ENCODE data around the gene AGPS. TPM values are rescaled to one million over a fixed set of nuclear protein-coding genes. Genes with fewer than 3 reads are reported as not detected.

Gene AGPS
- total and polyA plus RNA-seq, 10 of the 15 experiments (the other 5 are each of a cell fraction or from before 2014, with no cell fraction given): 7.9 to 54.2 (median 38.7) TPM

GRCh38 chr2:177552422-177553175 is 160.0 kb downstream of the AGPS start (continued):
- TF ChIP-seq ZBTB33 (IDR thresholded peaks at IDR 0.05) (no peak), MYC (IDR thresholded peaks at IDR 0.05; ENCODE audit: insufficient read depth, insufficient read length, insufficient replicate concordance, low read length, severe bottlenecking) (no peak), NKRF (conservative IDR thresholded peaks at IDR 0.05) (peak; percentile 80), CREM (IDR thresholded peaks at IDR 0.05; ENCODE audit: low read depth) (peak; percentile 77; the same call in 1 of the 2 replicates), GABPA (IDR thresholded peaks at IDR 0.05; ENCODE audit: low read depth) (peak; percentile 89), NR2C2 (IDR thresholded peaks at IDR 0.05; ENCODE audit: borderline replicate concordance, control insufficient read depth, insufficient read length, low read depth) (no peak), CREB1 (IDR thresholded peaks at IDR 0.05; ENCODE audit: low read depth) (peak; percentile 76), YBX1 (IDR thresholded peaks at IDR 0.05) (no peak), ETV6 (conservative IDR thresholded peaks at IDR 0.05 in 1 of 2, IDR thresholded peaks at IDR 0.05 in 1 of 2; ENCODE audit: borderline replicate concordance in 1 of 2, low read depth in 1 of 2) (peak in 1 of 2 experiments; percentile 44; a peak in 1 of 4 replicates), TAF1 (IDR thresholded peaks at IDR 0.05; ENCODE audit: borderline replicate concordance, low read depth, low read length) (peak; percentile 29; the same call in 1 of the 2 replicates), CHD1 (IDR thresholded peaks at IDR 0.05; ENCODE audit: low read depth, low read length) (no peak), CHD2 (IDR thresholded peaks at IDR 0.05; ENCODE audit: borderline replicate concordance, low read depth, low read length) (0 out of 2 replicates have a peak, but pooled peaks have one; percentile 60), NR2C1 (IDR thresholded peaks at IDR 0.05) (peak; percentile 90), PRDM15 (CRISPR knock-in tag; IDR thresholded peaks at IDR 0.05) (no peak), MTA3 (IDR thresholded peaks at IDR 0.05; ENCODE audit: borderline replicate concordance, low read length) (no peak), KAT2A (conservative IDR thresholded peaks at IDR 0.05; ENCODE audit: control insufficient read depth, low read depth, low read length) (no peak), WRNIP1 (IDR thresholded peaks at IDR 0.05; ENCODE audit: borderline replicate concordance, low read depth, low read length) (no peak), PML (IDR thresholded peaks at IDR 0.05; ENCODE audit: low read length) (no peak), E4F1 (IDR thresholded peaks at IDR 0.05; ENCODE audit: borderline replicate concordance, partially characterized antibody) (peak; percentile 89)
